ENCODE results near the gene CCK. TPM values are rescaled to one million over a fixed set of nuclear protein-coding genes. Genes with fewer than 3 reads are reported as not detected.

The CCK gene
- total RNA-seq, 2 donors from 2014 or later = not detected

- peak overlapping the region; percentile 26 to 84 for H3K27ac Mint-ChIP-seq
- DNase-seq (ENCODE audit: low spot score in 2 of 2) (no peak), ATAC-seq (peak in 1 of 2 donors; percentile 89)
- no peaks in the 10 kb centered on the region for H3K9me3 Mint-ChIP-seq
- peaks cover 0 to 14% of the 10 kb centered on the region in 2 donors for H3K36me3 Mint-ChIP-seq
Measured at GRCh38 chr3:42216302-42216701, 49.7 kb downstream of the CCK start.

- Mint-ChIP-seq H3K36me3 (peaks cover 0 to 16% of the 10 kb centered on the region in 2 donors), H3K9me3 (no peaks in the 10 kb centered on the region), H3K27ac (peak overlapping the region in 1 of 2 donors; percentile 13)
- DNase-seq (ENCODE audit: low spot score in 2 of 2) (no peak), ATAC-seq (no peak)
Measured at GRCh38 chr3:42214565-42215283, 51.3 kb downstream of the CCK start.

GRCh38 chr3:42214064-42214463 lies 51.9 kb downstream of the CCK start:
- H3K27ac Mint-ChIP-seq = peak overlapping the region in 1 of 2 donors; percentile 13

GRCh38 chr3:42213417-42213816 lies 52.6 kb downstream of the CCK start:
- no peaks in the 10 kb centered on the region for H3K9me3 Mint-ChIP-seq
- peak overlapping the region in 1 of 2 donors; percentile 13 for H3K27ac Mint-ChIP-seq
- no peak for DNase-seq (ENCODE audit: low spot score in 2 of 2)
- peaks cover 3 to 28% of the 10 kb centered on the region in 2 donors for H3K36me3 Mint-ChIP-seq
- no peak for ATAC-seq

More at GRCh38 chr3:42214064-42214463, 51.9 kb downstream of the CCK start:
- H3K36me3 Mint-ChIP-seq = peaks cover 0 to 21% of the 10 kb centered on the region in 2 donors
- DNase-seq (ENCODE audit: low spot score in 2 of 2) (no peak), ATAC-seq (peak; percentile 22 to 23)
- H3K9me3 Mint-ChIP-seq = no peaks in the 10 kb centered on the region

GRCh38 chr3:42210726-42211125 lies 55.3 kb downstream of the CCK start:
- H3K27ac Mint-ChIP-seq = peak overlapping the region in 1 of 2 donors; percentile 44
- DNase-seq (ENCODE audit: low spot score in 2 of 2) = no peak
- H3K36me3 Mint-ChIP-seq = peaks cover 5 to 18% of the 10 kb centered on the region in 2 donors
- ATAC-seq = no peak
- H3K9me3 Mint-ChIP-seq = no peaks in the 10 kb centered on the region

GRCh38 chr3:42209917-42210316 lies 56.1 kb downstream of the CCK start:
- Mint-ChIP-seq H3K27ac (peak overlapping the region in 1 of 2 donors; percentile 75), H3K9me3 (no peaks in the 10 kb centered on the region), H3K36me3 (peaks cover 5 to 25% of the 10 kb centered on the region in 2 donors)
- DNase-seq (ENCODE audit: low spot score in 2 of 2) (no peak), ATAC-seq (no peak)

Other genes with a start within 250 kb of the CCK start
- 10 to 100 TPM; 19.1 to 33.1 TPM for gene TRAK1, start 174.8 kb downstream of the CCK start, total RNA-seq
- gene LYZL4, start 144.4 kb upstream of the CCK start, total RNA-seq = not detected
- gene VIPR1, start 236.5 kb upstream of the CCK start, total RNA-seq = 1 to 10 TPM; 5.2 to 7.0 TPM